ENCODE measurements around the gene PIAS1. TPM values are rescaled to one million over a fixed set of nuclear protein-coding genes. Genes with fewer than 3 reads are reported as not detected.
"Not testable (repeated sequence)": the region's sequence is repeated elsewhere in the genome, so short reads cannot be mapped to it uniquely, and the experiment has no call there.

PIAS1 gene
- total RNA-seq, 4 donors from 2014 or later: 26.2 to 68.4 (median 53.1) TPM

DNA sequence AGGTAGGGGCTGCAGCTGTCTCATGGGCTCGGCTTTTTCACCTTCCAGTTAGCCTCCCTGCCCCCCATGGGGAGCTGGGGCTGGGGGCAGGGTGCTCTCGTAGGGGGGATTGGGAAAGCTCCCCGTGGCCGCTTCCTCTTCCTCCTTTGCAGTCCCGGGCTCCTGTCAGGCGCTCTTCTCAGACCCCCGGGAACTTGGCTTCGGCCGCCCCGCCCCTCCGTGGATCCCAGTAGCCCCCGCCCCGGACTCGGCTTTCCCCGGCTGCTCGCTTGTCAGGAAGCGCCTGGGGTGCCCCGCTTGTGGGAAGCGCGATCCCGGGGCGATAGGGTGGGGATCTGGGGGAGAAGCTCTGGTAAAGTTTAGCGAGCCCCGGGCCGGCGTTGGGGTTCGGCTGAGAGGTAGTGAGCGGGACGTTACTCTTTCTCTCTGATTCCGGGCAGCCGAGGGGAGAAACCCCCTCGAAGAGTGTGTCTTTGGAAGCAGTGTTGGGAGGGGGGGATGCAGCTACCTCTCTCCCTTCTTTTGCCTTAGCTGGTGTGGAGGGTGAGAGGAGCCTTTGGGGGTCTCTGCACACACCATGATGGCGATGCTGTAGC lies 611 bp downstream of the PIAS1 start:
- WGBS: 0% methylated on average over 5 of the region's 33 CpGs
- Histone ChIP-seq H3K4me1 (peaks cover 29 to 49% (median 38%) of the 10 kb centered on the region in 4 donors), H3K27ac (replicated peaks in 1 of 4) (peak overlapping the region; percentile 94 to 98 (median 95)), H3K9me3 (no peaks in the 10 kb centered on the region), H3K36me3 (no peaks in the 10 kb centered on the region), H3K4me3 (peak overlapping the region; percentile 93 to 100 (median 98)), H3K27me3 (no peaks in the 10 kb centered on the region)
- no peak for TF ChIP-seq POLR2AphosphoS5 (IDR thresholded peaks at IDR 0.05)
- TF ChIP-seq CTCF (IDR thresholded peaks at IDR 0.05): no peak
- no peak for TF ChIP-seq EP300 (IDR thresholded peaks at IDR 0.05)
- TF ChIP-seq POLR2A (IDR thresholded peaks at IDR 0.05; ENCODE audit: low read depth): no peak
- DNase-seq (ENCODE audit: extremely low spot score): no peak
- intact Hi-C loops (cut with DNase I): loop anchor here (2.0 to 5.0 kb wide), 3 partner anchors 100 to 192 kb away; no protein-coding TSS in a partner anchor

- Histone ChIP-seq H3K27me3 (no peaks in the 10 kb centered on the region), H3K27ac (replicated peaks in 1 of 4) (peak overlapping the region; percentile 94 to 98 (median 95)), H3K9me3 (no peaks in the 10 kb centered on the region), H3K36me3 (no peaks in the 10 kb centered on the region), H3K4me1 (peaks cover 29 to 49% (median 38%) of the 10 kb centered on the region in 4 donors), H3K4me3 (peak overlapping the region; percentile 93 to 100 (median 98))
- DNase-seq (ENCODE audit: extremely low spot score): no peak
- TF ChIP-seq EP300 (IDR thresholded peaks at IDR 0.05): no peak
- TF ChIP-seq POLR2AphosphoS5 (IDR thresholded peaks at IDR 0.05): peak in 1 of 2 donors; percentile 25
- intact Hi-C loops (cut with DNase I): loop anchor here (2.0 to 5.0 kb wide), 3 partner anchors 100 to 193 kb away; no protein-coding TSS in a partner anchor
- WGBS: under 1% methylated on average over 15 of the region's 15 CpGs
These were observed 1.1 kb downstream of the PIAS1 start for GRCh38 chr15:68055224-68055705.

- H3K27ac ChIP-seq (replicated peaks in 1 of 4): peak overlapping the region in 2 of 4 donors; percentile 96 to 98
- 26% methylated on average over 5 of the region's 5 CpGs for WGBS
- intact Hi-C loops (cut with DNase I): loop anchor here (5.0 kb wide), 2 partner anchors 156 to 194 kb away; no protein-coding TSS in a partner anchor
- no peaks in the 10 kb centered on the region for H3K27me3 ChIP-seq
- no peaks in the 10 kb centered on the region for H3K36me3 ChIP-seq
- peak overlapping the region; percentile 93 to 100 (median 98) for H3K4me3 ChIP-seq
- H3K9me3 ChIP-seq: no peaks in the 10 kb centered on the region
- TF ChIP-seq EP300 (IDR thresholded peaks at IDR 0.05): no peak
- TF ChIP-seq POLR2AphosphoS5 (IDR thresholded peaks at IDR 0.05): no peak
- no peak for TF ChIP-seq POLR2A (IDR thresholded peaks at IDR 0.05; ENCODE audit: low read depth)
- H3K4me1 ChIP-seq: peaks cover 31 to 57% (median 39%) of the 10 kb centered on the region in 4 donors
- no peak for DNase-seq (ENCODE audit: extremely low spot score)
These were observed 2.2 kb downstream of the PIAS1 start for GRCh38 chr15:68056097-68056865.

DNA sequence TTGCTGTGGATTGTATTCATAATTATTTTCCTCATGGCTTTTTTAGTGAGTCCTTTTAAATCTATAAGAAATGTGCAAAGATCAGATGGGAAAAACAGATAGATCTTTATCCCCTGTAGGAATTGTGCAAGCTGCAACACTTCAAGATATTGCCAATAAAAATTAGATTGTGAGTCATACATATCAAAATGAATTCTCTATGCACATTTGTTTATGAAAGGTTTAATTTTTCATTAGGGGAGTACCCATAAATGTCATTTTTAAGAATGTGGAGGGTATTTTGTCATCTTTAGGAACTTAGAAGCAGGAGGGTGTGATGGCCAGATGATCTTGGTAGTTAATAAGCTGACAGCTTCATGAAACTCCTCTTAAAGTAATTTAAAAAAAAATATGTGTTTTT lies 2.9 kb downstream of the PIAS1 start:
- Histone ChIP-seq H3K4me3 (peak overlapping the region in 2 of 4 donors; percentile 99 to 100), H3K27ac (replicated peaks in 1 of 4) (peak overlapping the region in 1 of 4 donors; percentile 98)
- no peak for TF ChIP-seq POLR2A (IDR thresholded peaks at IDR 0.05; ENCODE audit: low read depth)
- TF ChIP-seq POLR2AphosphoS5 (IDR thresholded peaks at IDR 0.05): no peak
- TF ChIP-seq EP300 (IDR thresholded peaks at IDR 0.05): no peak
- TF ChIP-seq CTCF (IDR thresholded peaks at IDR 0.05): no peak

DNA sequence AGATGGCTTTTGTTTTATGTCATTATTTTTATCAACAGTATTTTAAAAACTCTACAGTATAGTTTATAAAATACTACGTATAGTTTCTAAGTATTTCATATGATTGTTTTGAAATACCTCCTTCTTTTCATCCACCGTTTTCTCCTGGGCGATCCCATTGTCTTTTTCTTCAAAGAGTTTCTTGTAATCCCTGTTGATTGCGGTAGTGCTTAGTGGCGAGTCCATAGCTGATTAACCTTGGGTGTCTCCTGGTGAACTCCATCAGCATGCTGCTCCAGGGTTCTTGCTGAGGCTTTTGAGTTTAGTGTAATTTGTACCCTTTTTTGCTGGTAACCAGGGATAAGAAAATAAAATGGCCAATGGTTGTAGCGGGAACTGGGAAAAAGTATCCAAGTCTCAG lies 3.6 kb downstream of the PIAS1 start:
- no peaks in the 10 kb centered on the region for H3K9me3 ChIP-seq
- peaks cover 43 to 72% (median 52%) of the 10 kb centered on the region in 4 donors for H3K4me1 ChIP-seq
- H3K27me3 ChIP-seq: no peaks in the 10 kb centered on the region
- 78% methylated on average over 6 of the region's 6 CpGs for WGBS
- no peaks in the 10 kb centered on the region for H3K36me3 ChIP-seq
- H3K4me3 ChIP-seq: peak overlapping the region in 1 of 4 donors; percentile 5
- H3K27ac ChIP-seq (replicated peaks in 1 of 4): no peak overlapping the region
- intact Hi-C loops (cut with DNase I): loop anchor here (5.0 kb wide), 2 partner anchors 155 to 195 kb away; no protein-coding TSS in a partner anchor
- DNase-seq (ENCODE audit: extremely low spot score): no peak
- no peak for TF ChIP-seq EP300 (IDR thresholded peaks at IDR 0.05)
- TF ChIP-seq POLR2AphosphoS5 (IDR thresholded peaks at IDR 0.05): no peak
- TF ChIP-seq POLR2A (IDR thresholded peaks at IDR 0.05; ENCODE audit: low read depth): no peak
- no peak for TF ChIP-seq CTCF (IDR thresholded peaks at IDR 0.05)

More for the DNA sequence above, 2.9 kb downstream of the PIAS1 start:
- no peak for DNase-seq (ENCODE audit: extremely low spot score)
- peaks cover 38 to 64% (median 46%) of the 10 kb centered on the region in 4 donors for H3K4me1 ChIP-seq
- intact Hi-C loops (cut with DNase I): loop anchor here (5.0 kb wide), 2 partner anchors 155 to 195 kb away; no protein-coding TSS in a partner anchor
- H3K27me3 ChIP-seq: no peaks in the 10 kb centered on the region
- no peaks in the 10 kb centered on the region for H3K36me3 ChIP-seq
- no peaks in the 10 kb centered on the region for H3K9me3 ChIP-seq

DNA sequence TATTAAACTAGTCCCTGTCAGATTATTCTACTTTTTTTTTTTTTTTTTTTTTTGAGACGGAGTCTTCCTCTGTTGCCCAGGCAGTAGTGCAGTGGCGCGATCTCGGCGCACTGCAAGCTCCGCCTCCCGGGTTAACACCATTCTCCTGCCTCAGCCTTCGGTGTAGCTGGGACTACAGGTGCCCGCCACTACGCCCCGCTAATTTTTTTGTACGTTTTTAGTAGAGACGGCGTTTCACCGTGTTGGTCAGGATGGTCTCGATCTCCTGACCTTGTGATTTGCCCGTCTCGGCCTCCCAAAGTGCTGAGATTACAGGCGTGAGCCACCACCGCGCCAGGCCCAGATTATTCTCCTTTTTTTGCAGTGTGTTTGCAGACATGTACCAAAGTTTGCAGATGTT lies 4.9 kb downstream of the PIAS1 start:
- WGBS: 97% methylated on average over 21 of the region's 21 CpGs
- not testable (repeated sequence) for H3K27me3 ChIP-seq; H3K4me3 ChIP-seq; DNase-seq (ENCODE audit: extremely low spot score); H3K27ac ChIP-seq (replicated peaks in 1 of 4); H3K9me3 ChIP-seq; H3K36me3 ChIP-seq
- intact Hi-C loops (cut with DNase I): loop anchor here (5.0 kb wide), 2 partner anchors 153 to 197 kb away; no protein-coding TSS in a partner anchor
- H3K4me1 ChIP-seq: peaks cover 48 to 75% (median 57%) of the 10 kb centered on the region in 4 donors
